ENCODE data around the gene CBX6.

The CBX6 gene

GRCh38 chr22:38841635-38842034, 30.4 kb downstream of the CBX6 start:
- no peak for DNase-seq (ENCODE audit: extremely low read depth in 1 of 2, low read depth in 1 of 2)

- DNase-seq (ENCODE audit: extremely low read depth in 1 of 2, low read depth in 1 of 2): no peak
These were observed 30.8 kb downstream of the CBX6 start for GRCh38 chr22:38841211-38841610.

DNA sequence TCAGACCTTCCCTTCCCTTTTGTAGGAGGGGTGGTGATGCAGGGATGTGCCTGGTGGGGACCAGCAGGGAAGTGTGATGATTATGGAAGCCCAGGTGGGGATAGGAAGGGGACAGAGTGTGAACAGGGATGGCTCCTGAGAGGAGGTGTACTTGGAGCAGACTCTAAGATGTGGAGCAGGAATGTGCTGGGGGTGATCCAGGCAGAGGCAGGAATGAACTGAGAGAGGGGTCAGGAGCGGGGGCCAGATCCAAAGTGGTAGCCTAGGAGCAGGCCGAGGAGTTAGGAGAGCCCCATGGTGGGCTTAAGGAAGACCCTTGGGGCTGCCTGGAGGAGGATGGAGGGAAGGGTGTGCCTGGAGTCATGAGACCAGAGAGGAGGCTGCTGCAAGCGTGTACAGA, 31.9 kb downstream of the CBX6 start:
- no peak for DNase-seq (ENCODE audit: extremely low read depth in 1 of 2, low read depth in 1 of 2)

GRCh38 chr22:38839686-38840085, 32.3 kb downstream of the CBX6 start:
- no peak for DNase-seq (ENCODE audit: extremely low read depth in 1 of 2, low read depth in 1 of 2)

DNA sequence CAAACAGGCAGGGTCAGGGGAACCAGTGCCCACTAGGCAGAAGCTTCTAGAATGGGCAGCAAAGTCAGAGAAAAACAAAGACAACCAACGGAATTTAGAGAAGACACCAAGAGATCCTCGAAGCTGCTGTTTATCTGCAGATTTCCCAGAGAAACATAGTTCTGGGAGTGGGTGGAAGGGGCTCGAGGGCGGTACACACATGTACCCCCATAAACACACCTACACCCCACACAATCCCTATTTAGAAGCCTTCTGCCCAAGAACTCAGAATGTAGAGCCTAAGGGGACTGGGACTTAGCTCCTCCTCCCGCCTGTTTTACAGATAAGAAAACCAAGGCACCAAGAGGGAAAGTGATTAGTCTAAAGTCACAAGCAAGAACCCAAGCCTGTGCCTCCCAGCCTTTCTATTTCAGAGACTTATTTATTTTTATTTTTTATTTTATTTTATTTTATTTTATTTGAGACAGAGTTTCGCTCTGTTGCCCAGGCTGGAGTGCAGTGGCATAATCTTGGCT, 34.5 kb downstream of the CBX6 start:
- no peak for DNase-seq (ENCODE audit: extremely low read depth in 1 of 2, low read depth in 1 of 2)

- no peak for DNase-seq (ENCODE audit: extremely low read depth in 1 of 2, low read depth in 1 of 2)
These were observed 36.1 kb downstream of the CBX6 start for GRCh38 chr22:38835888-38836301.

DNA sequence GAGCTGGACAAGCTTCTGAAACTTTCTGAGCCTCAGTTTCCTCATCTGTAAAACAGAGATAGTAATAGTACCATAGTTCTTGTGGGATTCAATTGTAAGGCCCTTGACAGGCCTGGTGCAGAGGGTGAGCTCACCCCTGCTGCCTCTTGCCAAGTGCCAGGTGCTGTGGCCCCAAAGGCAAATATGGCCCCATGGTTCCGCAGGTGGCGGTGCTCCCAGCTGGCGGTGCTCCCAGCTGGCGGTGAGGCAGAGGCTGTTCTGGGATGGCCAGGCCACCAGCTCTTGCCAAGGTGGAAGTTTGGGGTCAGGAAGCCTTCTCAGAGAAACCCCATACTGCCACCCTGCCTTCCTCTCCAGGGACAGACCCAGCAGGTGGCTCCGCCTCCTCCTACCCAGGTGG, 37.0 kb downstream of the CBX6 start:
- DNase-seq (ENCODE audit: extremely low read depth in 1 of 2, low read depth in 1 of 2): no peak

- no peak for DNase-seq (ENCODE audit: extremely low read depth in 1 of 2, low read depth in 1 of 2)
These were observed 37.6 kb downstream of the CBX6 start for GRCh38 chr22:38834215-38834953.

- DNase-seq (ENCODE audit: extremely low read depth in 1 of 2, low read depth in 1 of 2): no peak
These were observed 39.0 kb downstream of the CBX6 start for GRCh38 chr22:38833061-38833460.

DNA sequence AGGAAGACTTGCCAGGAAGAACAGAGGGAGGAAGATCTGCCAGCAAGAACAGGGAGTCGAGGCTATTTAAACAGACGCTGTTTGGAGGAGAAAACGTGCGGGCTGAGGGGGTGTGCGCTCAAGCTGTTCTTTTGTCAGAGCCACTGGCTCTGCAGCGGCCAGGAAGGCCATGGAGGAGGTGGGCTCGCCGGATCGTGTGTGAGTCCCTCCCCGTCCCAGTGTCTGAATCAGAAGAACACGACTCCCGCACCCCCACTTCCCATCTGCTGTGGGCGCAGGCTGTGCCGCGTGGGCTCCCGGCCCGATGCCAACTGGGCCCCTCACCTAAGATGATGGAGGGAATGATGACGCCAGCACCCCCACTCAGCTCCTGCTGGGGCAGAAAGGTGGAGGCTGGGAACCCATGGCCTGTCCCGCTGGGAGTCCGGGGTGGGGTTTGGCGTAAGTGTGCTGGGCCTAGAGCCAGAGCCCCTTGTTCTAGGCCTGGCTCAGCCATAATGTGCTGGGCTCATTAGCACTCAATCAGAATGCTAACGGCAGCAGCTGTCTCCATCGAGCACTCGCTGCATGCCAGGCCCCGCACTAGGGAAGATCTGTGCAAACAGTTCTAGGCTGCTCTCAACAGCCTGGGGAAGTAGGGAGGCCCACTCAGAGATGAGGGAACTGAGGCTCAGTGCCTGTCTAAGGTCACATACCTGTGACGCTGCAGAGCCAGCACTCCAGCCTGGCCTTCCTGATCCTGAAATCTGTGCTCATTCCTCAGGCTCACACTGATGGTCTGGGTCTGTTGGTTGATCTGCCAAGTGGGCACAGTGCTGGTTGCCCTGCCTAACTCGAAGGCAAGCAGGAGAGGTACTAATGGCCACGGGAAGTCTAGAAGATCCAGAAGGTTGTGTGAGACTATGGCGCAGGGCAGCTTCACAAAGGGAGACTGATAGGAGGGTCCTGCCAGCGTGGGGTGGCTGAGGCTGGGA, 39.7 kb downstream of the CBX6 start:
- DNase-seq (ENCODE audit: extremely low read depth in 1 of 2, low read depth in 1 of 2): no peak

- DNase-seq (ENCODE audit: extremely low read depth in 1 of 2, low read depth in 1 of 2): no peak
These were observed 40.7 kb downstream of the CBX6 start for GRCh38 chr22:38831166-38831945.

GRCh38 chr22:38830845-38831108, 41.2 kb downstream of the CBX6 start:
- no peak for DNase-seq (ENCODE audit: extremely low read depth in 1 of 2, low read depth in 1 of 2)

DNA sequence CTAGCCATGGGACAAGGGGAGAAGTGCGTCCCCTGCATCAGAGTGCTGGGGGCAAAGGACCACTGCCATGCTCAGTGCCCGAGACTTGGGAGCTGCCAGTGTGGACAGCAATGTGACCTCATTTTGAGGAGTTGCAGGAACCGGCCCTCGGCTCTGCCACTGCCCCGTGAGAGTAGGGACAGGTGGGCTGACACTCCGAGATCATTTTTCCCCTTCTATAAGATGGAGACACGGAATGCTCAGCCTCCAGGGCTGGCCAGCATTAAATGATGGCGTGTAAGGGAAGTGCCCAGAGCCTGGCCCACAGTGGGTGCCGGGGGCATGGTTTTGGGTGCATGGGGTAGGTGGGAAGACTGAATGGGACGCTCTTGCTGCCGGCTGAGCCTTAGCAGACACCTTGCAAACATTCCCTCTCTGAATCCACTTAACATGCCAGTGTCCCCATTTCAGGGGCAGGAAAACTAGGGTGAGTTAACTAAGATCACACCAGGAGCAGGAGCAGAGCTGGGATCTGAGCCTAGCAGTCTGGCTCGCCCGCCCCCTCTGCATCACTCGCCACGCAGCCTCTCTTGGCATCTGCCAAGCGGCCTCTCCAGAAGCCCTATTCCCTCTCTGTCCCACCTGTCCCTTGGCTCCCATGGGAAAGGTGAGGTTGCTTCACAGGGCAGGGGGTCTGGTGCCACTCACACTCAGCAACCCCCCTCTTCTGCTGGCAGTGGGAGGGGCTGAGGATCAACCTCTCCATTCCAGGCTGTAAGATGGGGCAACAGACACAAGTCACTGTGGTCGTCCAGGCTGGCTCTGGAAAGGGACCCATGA, 41.8 kb downstream of the CBX6 start:
- DNase-seq (ENCODE audit: extremely low read depth in 1 of 2, low read depth in 1 of 2): no peak

GRCh38 chr22:38829485-38829884, 42.5 kb downstream of the CBX6 start:
- no peak for DNase-seq (ENCODE audit: extremely low read depth in 1 of 2, low read depth in 1 of 2)

DNA sequence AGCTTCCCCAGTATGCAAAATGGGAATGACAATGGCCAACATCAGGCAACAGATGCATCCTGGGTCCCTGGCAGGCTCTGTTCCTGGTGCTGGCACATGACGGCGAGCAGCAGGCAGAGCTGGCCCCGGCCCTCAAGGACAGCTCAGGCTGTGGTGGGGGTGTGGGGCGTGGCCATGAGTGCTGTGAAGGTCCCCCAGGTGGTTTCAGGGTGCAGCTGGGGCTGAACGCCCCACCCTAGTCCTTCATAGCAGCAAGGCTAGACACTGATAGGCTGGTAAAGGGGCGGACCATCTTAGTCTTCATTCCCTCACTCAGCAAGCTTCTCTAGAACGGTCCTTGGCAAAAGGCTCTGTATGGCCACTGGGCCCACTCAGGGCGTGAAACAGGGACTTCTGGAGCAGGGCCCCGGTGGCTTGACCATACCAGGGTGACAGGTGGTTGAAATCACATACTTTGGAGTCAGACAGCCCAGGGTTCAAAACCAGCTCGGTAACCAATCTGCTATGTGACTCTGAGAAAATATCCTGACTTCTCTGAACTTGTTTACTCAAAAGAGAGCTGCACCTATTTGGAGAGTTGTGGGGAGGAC, 43.3 kb downstream of the CBX6 start:
- no peak for DNase-seq (ENCODE audit: extremely low read depth in 1 of 2, low read depth in 1 of 2)

DNA sequence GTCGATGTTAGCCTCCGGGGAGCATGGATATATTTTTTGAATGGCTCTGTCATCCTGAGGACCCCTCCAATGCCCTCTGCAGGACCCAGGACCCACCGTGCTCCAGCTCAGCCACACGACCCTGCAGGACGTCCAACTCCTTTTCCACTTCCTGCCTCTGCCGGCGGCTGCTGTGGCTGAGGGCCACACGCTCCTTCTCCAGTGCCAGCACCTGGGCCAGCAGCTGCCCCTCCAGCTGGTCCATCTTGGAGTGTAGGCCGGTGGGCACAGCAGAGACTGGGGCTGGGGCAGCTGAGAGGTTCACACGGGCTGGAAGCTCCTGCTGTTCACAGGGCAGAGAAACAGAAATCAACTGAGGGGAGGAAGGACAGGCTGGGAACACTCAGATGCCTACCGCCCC, 43.8 kb downstream of the CBX6 start:
- DNase-seq (ENCODE audit: extremely low read depth in 1 of 2, low read depth in 1 of 2): no peak

GRCh38 chr22:38827510-38827909, 44.5 kb downstream of the CBX6 start:
- no peak for DNase-seq (ENCODE audit: extremely low read depth in 1 of 2, low read depth in 1 of 2)

GRCh38 chr22:38826801-38827200, 45.2 kb downstream of the CBX6 start:
- no peak for DNase-seq (ENCODE audit: extremely low read depth in 1 of 2, low read depth in 1 of 2)

DNA sequence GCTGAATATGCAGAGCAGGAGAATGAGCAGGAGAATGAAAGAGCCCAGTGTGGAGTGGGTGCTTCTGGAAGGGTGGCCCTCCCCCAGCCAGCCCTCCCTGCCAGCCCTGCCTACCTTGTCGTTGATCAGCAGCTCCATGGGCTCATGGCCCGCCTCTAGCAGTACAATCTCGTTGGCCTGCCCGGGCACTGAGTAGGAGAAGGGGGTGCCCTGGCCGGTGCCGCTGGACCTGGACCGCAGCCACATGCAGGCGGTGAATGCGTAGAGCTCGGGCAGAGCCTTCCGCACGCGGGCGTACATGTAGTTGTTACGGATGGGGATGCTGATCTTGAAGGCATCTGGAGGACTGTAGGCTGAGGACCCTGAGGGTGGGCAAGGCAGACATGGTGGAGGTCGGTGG, 45.6 kb downstream of the CBX6 start:
- no peak for DNase-seq (ENCODE audit: extremely low read depth in 1 of 2, low read depth in 1 of 2)

GRCh38 chr22:38824585-38824984, 47.4 kb downstream of the CBX6 start:
- peak in 1 of 2 donors; percentile 14 for DNase-seq (ENCODE audit: extremely low read depth in 1 of 2, low read depth in 1 of 2)

Measured in activated CD8-positive, alpha-beta memory T cell treated with anti-CD3 and anti-CD28 coated beads for 1 hour (primary cell).